Transverse colon (tissue), 4 donors: Measurements from ENCODE around the gene KCNAB2. TPM values are rescaled to one million over a fixed set of nuclear protein-coding genes. Genes with fewer than 3 reads are reported as not detected.

Source experiments
- DNase-seq: peaks from one replicate; pipeline ENCODE4 v3.0.0-alpha.2; 2019
- H3K27ac ChIP-seq, 4 donors: fragments of 200-600 bp; sonication (generic); 2 replicates each; pipeline ENCODE4 v1.5.1; 2016 to 2018; ENCODE audit warnings: inconsistent platforms in 4 of 4
- H3K27me3 ChIP-seq: fragments of 200-600 bp; sonication (generic); 2 replicates; pipeline ENCODE4 v1.5.1; 2017; ENCODE audit warnings: inconsistent platforms
- H3K36me3 ChIP-seq, 4 donors: fragments of 200-600 bp; sonication (generic); 2 replicates each; pipeline ENCODE4 v1.5.1; 2017 to 2019; ENCODE audit warnings: inconsistent platforms in 4 of 4
- H3K4me1 ChIP-seq, 4 donors: fragments of 200-600 bp; sonication (generic); 2 replicates each; pipeline ENCODE4 v1.5.1; 2017 to 2020; ENCODE audit warnings: inconsistent platforms in 4 of 4
- H3K4me3 ChIP-seq, 4 donors: fragments of 200-600 bp; sonication (generic); 1 replicate in 1 of 4; 2 replicates in 3 of 4; pipeline versions ENCODE4 v1.5.1 to v1.6.1; 2017 to 2019; ENCODE audit warnings: inconsistent platforms in 4 of 4
- H3K9me3 ChIP-seq, 2 donors: fragments of 200-600 bp; sonication (generic); 2 replicates each; pipeline ENCODE4 v1.5.1; 2017 to 2019; ENCODE audit warnings: inconsistent platforms in 2 of 2
- CTCF ChIP-seq, 5 experiments: fragments of 200-600 bp in 3 of 5; fragments of 450-650 bp in 2 of 5; sonication (generic) in 3 of 5; IDR thresholded peaks; 1 replicate in 2 of 5; 2 replicates in 3 of 5; pipeline ENCODE4 v1.5.1; 2016 to 2017; ENCODE audit warnings: antibody characterized with exemption in 5 of 5, inconsistent platforms in 3 of 5, mild to moderate bottlenecking in 2 of 5, moderate library complexity in 1 of 5
- EP300 ChIP-seq: sonication (generic); formaldehyde crosslinking; IDR thresholded peaks from one replicate; pipeline ENCODE4 v1.6.1; 2017; ENCODE audit warnings: antibody characterized with exemption, low read depth
- POLR2A ChIP-seq: fragments of 450-650 bp; IDR thresholded peaks from one replicate; pipeline ENCODE4 v1.6.1; 2016; ENCODE audit warnings: antibody characterized with exemption, mild to moderate bottlenecking, moderate library complexity
- POLR2AphosphoS5 ChIP-seq, 3 donors: sonication (generic); formaldehyde crosslinking; IDR thresholded peaks; one replicate each; pipeline ENCODE4 v1.6.1; 2016; ENCODE audit warnings: antibody characterized with exemption in 3 of 3
- WGBS, 2 donors: methylation state at CpG; one replicate each; pipeline ENCODE4 v1.1.5; 2018; ENCODE audit warnings: low coverage in 1 of 2; 5-methylcytosine and 5-hydroxymethylcytosine counted together
- in situ Hi-C, 4 donors: fragments of 200-750 bp; cut with MboI; loops; one replicate each; pipeline versions ENCODE4 v1.15.0 to v1.15.1; 2017; ENCODE audit warnings: low sequenced_read_pairs in 3 of 4, low pct_ligation_motif_present in 1 of 4, low pct_unique_long_range_greater_than_20kb in 1 of 4
- intact Hi-C: fragments of 100-400 bp; cut with DNase I; formaldehyde crosslinking; loops from one replicate; pipeline ENCODE4 v1.15.1; 2023; ENCODE audit warnings: low total_unique reads
- total RNA-seq, 4 donors: library from RNA; depleted of rRNA; stranded (reverse); fragments of >200 nt; gene quantifications; one replicate each; pipeline ENCODE4 v1.1.0, GENCODE V29; 2016

The KCNAB2 gene
- total RNA-seq, 4 donors from 2014 or later: 1.00 to 25.4 (median 7.9) TPM

GRCh38 chr1:6049419-6049818, 3.7 kb downstream of the KCNAB2 start:
- WGBS, 2 donors: 80% methylated on average over 6 of the region's 6 CpGs; no CpG with 5 or more reads in 1 of the 2 donors
- Histone ChIP-seq H3K4me1 (no peaks in the 10 kb centered on the region), H3K27ac (no peak overlapping the region), H3K9me3 (no peaks in the 10 kb centered on the region), H3K27me3 (no peaks in the 10 kb centered on the region), H3K36me3 (no peaks in the 10 kb centered on the region), H3K4me3 (no peak overlapping the region)
- no peak for TF ChIP-seq CTCF (IDR thresholded peaks at IDR 0.05)
- TF ChIP-seq EP300: no peak
- no peak for TF ChIP-seq POLR2A
- TF ChIP-seq POLR2AphosphoS5 (IDR thresholded peaks at IDR 0.05): no peak
- DNase-seq: no peak
- in situ Hi-C loops (loop anchor here in 2 of 4 donors (25.0 kb wide), 1 partner anchor 288 kb away; no protein-coding TSS in a partner anchor), intact Hi-C loops (no loop called here)

GRCh38 chr1:6051423-6051822, 5.7 kb downstream of the KCNAB2 start:
- Histone ChIP-seq H3K36me3 (no peaks in the 10 kb centered on the region), H3K27ac (no peak overlapping the region), H3K9me3 (no peaks in the 10 kb centered on the region), H3K4me3 (no peak overlapping the region), H3K4me1 (no peaks in the 10 kb centered on the region), H3K27me3 (no peaks in the 10 kb centered on the region)
- TF ChIP-seq EP300 (no peak), CTCF (IDR thresholded peaks at IDR 0.05) (no peak), POLR2AphosphoS5 (IDR thresholded peaks at IDR 0.05) (no peak), POLR2A (no peak)
- intact Hi-C loops: no loop called here
- 81 to 95% methylated on average over 6 to 23 of the region's 23 CpGs for WGBS, 2 donors
- in situ Hi-C loops: no loop called here
- no peak for DNase-seq

- no peaks in the 10 kb centered on the region for H3K36me3 ChIP-seq
- WGBS, 2 donors: 15 to 28% methylated on average over 11 to 16 of the region's 16 CpGs
- no peak overlapping the region for H3K4me3 ChIP-seq
- DNase-seq: peak; percentile 54
- no peaks in the 10 kb centered on the region for H3K9me3 ChIP-seq
- H3K27me3 ChIP-seq: no peaks in the 10 kb centered on the region
- no peak overlapping the region for H3K27ac ChIP-seq
- in situ Hi-C loops (no loop called here), intact Hi-C loops (no loop called here)
- H3K4me1 ChIP-seq: peaks cover 0 to 10% (median 2%) of the 10 kb centered on the region in 4 donors
- TF ChIP-seq EP300: no peak
- peak; percentile 19 to 39 (median 34) for TF ChIP-seq CTCF (IDR thresholded peaks at IDR 0.05)
Observed at GRCh38 chr1:6052543-6053205, 7.0 kb downstream of the KCNAB2 start.

- no peak for DNase-seq
- intact Hi-C loops: no loop called here
- in situ Hi-C loops: no loop called here
- Histone ChIP-seq H3K27ac (no peak overlapping the region), H3K27me3 (no peaks in the 10 kb centered on the region), H3K9me3 (no peaks in the 10 kb centered on the region), H3K4me3 (no peak overlapping the region), H3K36me3 (no peaks in the 10 kb centered on the region), H3K4me1 (peaks cover 0 to 15% (median 3%) of the 10 kb centered on the region in 4 donors)
- 42 to 83% methylated on average over 1 to 8 of the region's 8 CpGs for WGBS, 2 donors
- no peak for TF ChIP-seq POLR2AphosphoS5 (IDR thresholded peaks at IDR 0.05)
- no peak for TF ChIP-seq EP300
- no peak for TF ChIP-seq POLR2A
Observed at GRCh38 chr1:6053206-6053546, 7.5 kb downstream of the KCNAB2 start.

GRCh38 chr1:6054596-6054995, 8.9 kb downstream of the KCNAB2 start:
- in situ Hi-C loops (no loop called here), intact Hi-C loops (no loop called here)
- H3K27ac ChIP-seq: no peak overlapping the region
- no peaks in the 10 kb centered on the region for H3K9me3 ChIP-seq
- no peak for TF ChIP-seq EP300
- TF ChIP-seq POLR2AphosphoS5 (IDR thresholded peaks at IDR 0.05): no peak
- TF ChIP-seq CTCF (IDR thresholded peaks at IDR 0.05): no peak
- TF ChIP-seq POLR2A: no peak
- no peaks in the 10 kb centered on the region for H3K36me3 ChIP-seq
- 87 to 89% methylated on average over 3 to 6 of the region's 6 CpGs for whole genome bisulfite sequencing, 2 donors
- no peak for DNase-seq
- no peak overlapping the region for H3K4me3 ChIP-seq
- no peaks in the 10 kb centered on the region for H3K27me3 ChIP-seq
- H3K4me1 ChIP-seq: peaks cover 0 to 24% (median 6%) of the 10 kb centered on the region in 4 donors
